Right lobe of liver (tissue), 6 donors: ENCODE data around the gene SETBP1. TPM values are rescaled to one million over a fixed set of nuclear protein-coding genes. Genes with fewer than 3 reads are reported as not detected.

ENCODE experiments used
- ATAC-seq, 4 donors: fragments of 200-7000 bp; cut with Tn5 transposase; one replicate each; pipeline ENCODE4 v1.9.1; 2020; ENCODE audit warnings: mild to moderate bottlenecking in 4 of 4, moderate library complexity in 4 of 4
- DNase-seq, 3 donors: peaks; one replicate each; pipeline ENCODE4 v3.0.0-alpha.2; 2020
- H3K27ac ChIP-seq, 3 donors: fragments of 200-600 bp; one replicate each; pipeline ENCODE4 v1.8.0; 2022
- H3K27me3 ChIP-seq, 2 donors: fragments of 200-600 bp; one replicate each; pipeline ENCODE4 v1.8.0; 2022
- H3K36me3 ChIP-seq, 4 donors: fragments of 200-600 bp; sonication (generic) in 1 of 4; one replicate each; pipeline versions ENCODE4 v1.5.1 to v1.8.0; 2017 to 2022; ENCODE audit warnings: control low read depth in 1 of 4
- H3K4me1 ChIP-seq, 4 donors: fragments of 200-600 bp; sonication (generic) in 1 of 4; one replicate each; pipeline versions ENCODE4 v1.5.1 to v1.8.0; 2017 to 2022; ENCODE audit warnings: control low read depth in 1 of 4
- H3K4me3 ChIP-seq, 3 donors: fragments of 200-600 bp; one replicate each; pipeline ENCODE4 v1.8.0; 2022
- H3K9me3 ChIP-seq, 4 donors: fragments of 200-600 bp; sonication (generic) in 1 of 4; one replicate each; pipeline versions ENCODE4 v1.5.1 to v1.8.0; 2017 to 2022; ENCODE audit warnings: control low read depth in 1 of 4
- CTCF ChIP-seq, 4 donors: fragments of 200-600 bp in 3 of 4; fragments of 450-650 bp in 1 of 4; IDR thresholded peaks; one replicate each; pipeline versions ENCODE4 v1.5.1 to v1.8.0; 2016 to 2022; ENCODE audit warnings: antibody characterized with exemption in 4 of 4, mild to moderate bottlenecking in 2 of 4
- POLR2A ChIP-seq: fragments of 450-650 bp; IDR thresholded peaks from one replicate; pipeline ENCODE4 v1.6.1; 2017; ENCODE audit warnings: antibody characterized with exemption, mild to moderate bottlenecking
- WGBS: methylation state at CpG from one replicate; pipeline ENCODE4 v1.1.6; 2018; ENCODE audit warnings: low coverage, low lambda C conversion rate; ENCODE audit not compliant: insufficient coverage; ENCODE audit errors: missing lambda C conversion rate; 5-methylcytosine and 5-hydroxymethylcytosine counted together
- intact Hi-C, 2 donors: fragments of 100-400 bp; cut with DNase I; formaldehyde crosslinking; loops; one replicate each; pipeline versions ENCODE4 v1.11.2 to v1.14.1; 2022
- total RNA-seq, 6 experiments: library from RNA; depleted of rRNA in 2 of 6; stranded (reverse); fragments of >200 nt in 2 of 6; fragmentation: NEBNext Ultra II Directional in 3 of 6; extraction: Animal tissue kit (Norgen Biotek cat#: 25700) in 3 of 6; gene quantifications; one replicate each; pipeline versions ENCODE4 v1.1.0 to v1.2.4, GENCODE V29; 2016 to 2023
- donor health status: DM: no; HTN: yes; CAD: no.
- donor health status: DM: no; HTN: no; CAD: no.
- donor health status: DM: no; HTN: no; CAD: no.
- donor health status: DM: no; HTN: yes; CAD: no.
- donor health status: DM: no; HTN: yes; CAD: no.

The SETBP1 gene
- total RNA-seq, 6 experiments from 2014 or later = 14.3 to 29.1 (median 16.6) TPM

- no peak overlapping the region for H3K4me3 ChIP-seq
- no peaks in the 10 kb centered on the region for H3K36me3 ChIP-seq
- TF ChIP-seq CTCF (IDR thresholded peaks at IDR 0.05) (no peak), POLR2A (no peak)
- intact Hi-C loops = no loop called here
- DNase-seq (no peak), ATAC-seq (no peak)
- H3K9me3 ChIP-seq = no peaks in the 10 kb centered on the region
- WGBS = 100% methylated on average over 1 of the region's 1 CpG
- no peak overlapping the region for H3K27ac ChIP-seq
- H3K4me1 ChIP-seq = peaks cover 0 to under 1% (median 0%) of the 10 kb centered on the region in 4 donors
- H3K27me3 ChIP-seq = no peaks in the 10 kb centered on the region
These were observed 360.2 kb downstream of the SETBP1 start for GRCh38 chr18:45040879-45041278.

GRCh38 chr18:45044787-45045186 lies 364.1 kb downstream of the SETBP1 start:
- Histone ChIP-seq H3K27ac (no peak overlapping the region), H3K4me1 (peaks cover 0 to 3% (median 0%) of the 10 kb centered on the region in 4 donors), H3K27me3 (no peaks in the 10 kb centered on the region), H3K4me3 (no peak overlapping the region), H3K36me3 (no peaks in the 10 kb centered on the region), H3K9me3 (no peaks in the 10 kb centered on the region)
- 53% methylated on average over 7 of the region's 7 CpGs for WGBS
- no peak for TF ChIP-seq POLR2A
- no peak for TF ChIP-seq CTCF (IDR thresholded peaks at IDR 0.05)
- DNase-seq (no peak), ATAC-seq (no peak)
- intact Hi-C loops = no loop called here

- H3K9me3 ChIP-seq = no peaks in the 10 kb centered on the region
- no peaks in the 10 kb centered on the region for H3K36me3 ChIP-seq
- 72% methylated on average over 3 of the region's 3 CpGs for WGBS
- no peak overlapping the region for H3K27ac ChIP-seq
- TF ChIP-seq CTCF (IDR thresholded peaks at IDR 0.05) (no peak), POLR2A (no peak)
- intact Hi-C loops = no loop called here
- H3K27me3 ChIP-seq = no peaks in the 10 kb centered on the region
- H3K4me3 ChIP-seq = no peak overlapping the region
- no peak for DNase-seq
- H3K4me1 ChIP-seq = peaks cover 0 to 3% (median 0%) of the 10 kb centered on the region in 4 donors
- no peak for ATAC-seq
These were observed 365.5 kb downstream of the SETBP1 start for GRCh38 chr18:45046228-45046627.

GRCh38 chr18:45046961-45047360 lies 366.3 kb downstream of the SETBP1 start:
- ATAC-seq = no peak
- peaks cover 0 to 3% (median 0%) of the 10 kb centered on the region in 4 donors for H3K4me1 ChIP-seq
- intact Hi-C loops = no loop called here
- no peaks in the 10 kb centered on the region for H3K27me3 ChIP-seq
- no peak for DNase-seq
- H3K27ac ChIP-seq = no peak overlapping the region
- no peak overlapping the region for H3K4me3 ChIP-seq
- H3K36me3 ChIP-seq = no peaks in the 10 kb centered on the region
- no peaks in the 10 kb centered on the region for H3K9me3 ChIP-seq
- WGBS = 92% methylated on average over 6 of the region's 6 CpGs
- TF ChIP-seq POLR2A = no peak
- no peak for TF ChIP-seq CTCF (IDR thresholded peaks at IDR 0.05)
